Measurements from ENCODE around the gene SCAPER. TPM values are rescaled to one million over a fixed set of nuclear protein-coding genes. Genes with fewer than 3 reads are reported as not detected.
"Not testable (repeated sequence)": the region's sequence is repeated elsewhere in the genome, so short reads cannot be mapped to it uniquely, and the experiment has no call there.

Gene SCAPER
- total RNA-seq, 2 donors from 2014 or later: 25.8 to 56.7 TPM

DNA sequence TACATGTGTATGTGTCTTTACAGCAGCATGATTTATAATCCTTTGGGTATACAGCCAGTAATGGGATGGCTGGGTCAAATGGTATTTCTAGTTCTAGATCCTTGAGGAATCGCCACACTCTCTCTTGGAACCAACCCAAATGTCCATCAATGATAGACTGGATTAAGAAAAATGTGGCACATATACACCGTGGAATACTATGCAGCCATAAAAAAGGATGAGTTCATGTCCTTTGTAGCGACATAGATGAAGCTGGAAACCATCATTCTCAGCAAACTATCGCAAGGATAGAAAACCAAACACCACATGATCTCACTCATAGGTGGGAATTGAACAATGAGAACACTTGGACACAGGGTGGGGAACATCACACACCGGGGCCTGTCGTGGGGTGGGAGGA lies 403.0 kb downstream of the SCAPER start:
- not testable (repeated sequence) for ATAC-seq (replicated peaks); H3K9me3 Mint-ChIP-seq; H3K27ac Mint-ChIP-seq; H3K27me3 Mint-ChIP-seq; H3K4me1 Mint-ChIP-seq; H3K4me3 Mint-ChIP-seq
- H3K36me3 Mint-ChIP-seq (ENCODE audit: low read depth): peaks cover 23% of the 10 kb centered on the region

DNA sequence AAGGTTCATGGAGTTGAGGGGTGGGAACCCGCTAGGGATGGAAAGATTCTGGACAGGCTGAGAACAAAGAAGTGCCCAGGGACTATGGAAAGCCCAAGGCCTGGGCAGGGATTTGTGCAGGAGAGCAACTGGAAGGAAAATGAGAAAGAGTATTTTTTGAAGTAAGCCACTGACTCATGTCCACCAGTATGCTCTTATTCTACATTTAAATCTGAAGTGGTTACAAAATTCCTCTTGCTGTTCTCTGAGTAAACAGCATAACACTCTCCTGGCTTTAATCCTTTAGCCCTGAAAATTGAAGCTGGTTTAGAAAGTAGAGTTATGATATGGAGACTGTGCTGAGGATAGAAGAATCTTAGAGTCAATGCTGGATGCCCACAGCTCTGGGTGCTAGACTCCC lies 403.4 kb downstream of the SCAPER start:
- H3K27ac Mint-ChIP-seq: no peak overlapping the region
- no peaks in the 10 kb centered on the region for H3K27me3 Mint-ChIP-seq
- no peak for ATAC-seq (replicated peaks)
- H3K4me1 Mint-ChIP-seq: no peaks in the 10 kb centered on the region
- peaks cover 23% of the 10 kb centered on the region for H3K36me3 Mint-ChIP-seq (ENCODE audit: low read depth)
- no peak overlapping the region for H3K4me3 Mint-ChIP-seq
- H3K9me3 Mint-ChIP-seq: no peaks in the 10 kb centered on the region

GRCh38 chr15:76501011-76501410 lies 404.1 kb downstream of the SCAPER start:
- no peaks in the 10 kb centered on the region for H3K27me3 Mint-ChIP-seq
- no peaks in the 10 kb centered on the region for H3K9me3 Mint-ChIP-seq
- ATAC-seq (replicated peaks): no peak
- H3K27ac Mint-ChIP-seq: no peak overlapping the region
- no peak overlapping the region for H3K4me3 Mint-ChIP-seq
- H3K36me3 Mint-ChIP-seq (ENCODE audit: low read depth): peaks cover 23% of the 10 kb centered on the region
- no peaks in the 10 kb centered on the region for H3K4me1 Mint-ChIP-seq

- Mint-ChIP-seq H3K36me3 (ENCODE audit: low read depth) (peaks cover 6% of the 10 kb centered on the region), H3K4me3 (no peak overlapping the region), H3K27me3 (no peaks in the 10 kb centered on the region), H3K9me3 (no peaks in the 10 kb centered on the region), H3K4me1 (no peaks in the 10 kb centered on the region), H3K27ac (no peak overlapping the region)
- ATAC-seq (replicated peaks): no peak
These were observed 409.7 kb downstream of the SCAPER start for GRCh38 chr15:76495487-76495886.

DNA sequence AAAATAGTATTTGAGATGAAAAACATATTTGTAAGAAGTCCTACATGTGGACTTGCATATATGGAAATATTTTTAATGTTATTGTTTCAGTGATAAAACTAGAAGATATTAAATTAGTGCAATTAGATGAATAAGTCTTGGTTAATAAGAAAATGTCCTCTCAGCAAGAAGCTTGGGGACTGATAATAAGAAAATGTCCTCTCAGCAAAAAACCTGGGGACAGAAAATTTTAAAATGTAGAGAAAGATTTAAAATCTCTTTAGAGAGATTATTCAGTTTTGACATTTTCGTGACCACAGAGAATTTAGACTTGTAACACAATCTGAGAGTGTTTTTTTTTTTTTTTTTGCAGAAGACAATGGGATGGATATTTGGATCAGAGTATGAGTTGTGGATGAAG lies 412.6 kb downstream of the SCAPER start:
- no peaks in the 10 kb centered on the region for H3K36me3 Mint-ChIP-seq (ENCODE audit: low read depth)
- H3K27me3 Mint-ChIP-seq: no peaks in the 10 kb centered on the region
- H3K27ac Mint-ChIP-seq: no peak overlapping the region
- H3K4me1 Mint-ChIP-seq: no peaks in the 10 kb centered on the region
- H3K4me3 Mint-ChIP-seq: no peak overlapping the region
- H3K9me3 Mint-ChIP-seq: no peaks in the 10 kb centered on the region
- no peak for ATAC-seq (replicated peaks)

GRCh38 chr15:76483752-76484151 lies 421.4 kb downstream of the SCAPER start:
- Mint-ChIP-seq H3K4me3 (no peak overlapping the region), H3K27me3 (no peaks in the 10 kb centered on the region), H3K27ac (no peak overlapping the region), H3K9me3 (no peaks in the 10 kb centered on the region), H3K4me1 (no peaks in the 10 kb centered on the region), H3K36me3 (ENCODE audit: low read depth) (no peaks in the 10 kb centered on the region)
- ATAC-seq (replicated peaks): no peak

- Mint-ChIP-seq H3K9me3 (no peaks in the 10 kb centered on the region), H3K36me3 (ENCODE audit: low read depth) (no peaks in the 10 kb centered on the region), H3K4me1 (no peaks in the 10 kb centered on the region), H3K27me3 (no peaks in the 10 kb centered on the region), H3K27ac (no peak overlapping the region), H3K4me3 (no peak overlapping the region)
- no peak for ATAC-seq (replicated peaks)
These were observed 422.1 kb downstream of the SCAPER start for GRCh38 chr15:76483018-76483417.

DNA sequence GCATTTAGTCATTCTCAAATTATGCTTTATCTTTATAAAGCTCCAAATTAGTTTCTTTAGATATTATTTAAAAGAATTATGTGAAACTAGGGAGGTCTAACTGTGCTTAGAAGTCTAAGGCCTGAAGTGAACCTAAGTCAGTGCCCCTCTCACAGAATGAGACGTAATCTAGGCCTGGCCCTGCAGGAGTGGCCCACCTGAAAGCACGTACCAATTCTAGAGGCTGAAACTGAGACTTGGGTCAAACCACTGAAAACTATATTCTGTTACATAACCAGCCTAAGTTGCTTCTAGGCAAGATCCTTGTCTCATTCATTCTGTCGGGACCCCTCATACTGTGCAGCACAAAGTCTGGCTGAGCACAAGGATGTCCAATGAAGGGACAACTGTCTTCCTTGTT lies 424.9 kb downstream of the SCAPER start:
- no peaks in the 10 kb centered on the region for H3K9me3 Mint-ChIP-seq
- H3K27ac Mint-ChIP-seq: no peak overlapping the region
- no peaks in the 10 kb centered on the region for H3K36me3 Mint-ChIP-seq (ENCODE audit: low read depth)

GRCh38 chr15:76470691-76471090 lies 434.4 kb downstream of the SCAPER start:
- Mint-ChIP-seq H3K4me3 (no peak overlapping the region), H3K4me1 (no peaks in the 10 kb centered on the region), H3K27me3 (no peaks in the 10 kb centered on the region), H3K27ac (no peak overlapping the region), H3K36me3 (ENCODE audit: low read depth) (peaks cover 69% of the 10 kb centered on the region), H3K9me3 (peaks cover 20% of the 10 kb centered on the region)
- ATAC-seq (replicated peaks): no peak

More for the DNA sequence above, 424.9 kb downstream of the SCAPER start:
- no peaks in the 10 kb centered on the region for H3K27me3 Mint-ChIP-seq
- no peaks in the 10 kb centered on the region for H3K4me1 Mint-ChIP-seq
- ATAC-seq (replicated peaks): no peak
- no peak overlapping the region for H3K4me3 Mint-ChIP-seq

DNA sequence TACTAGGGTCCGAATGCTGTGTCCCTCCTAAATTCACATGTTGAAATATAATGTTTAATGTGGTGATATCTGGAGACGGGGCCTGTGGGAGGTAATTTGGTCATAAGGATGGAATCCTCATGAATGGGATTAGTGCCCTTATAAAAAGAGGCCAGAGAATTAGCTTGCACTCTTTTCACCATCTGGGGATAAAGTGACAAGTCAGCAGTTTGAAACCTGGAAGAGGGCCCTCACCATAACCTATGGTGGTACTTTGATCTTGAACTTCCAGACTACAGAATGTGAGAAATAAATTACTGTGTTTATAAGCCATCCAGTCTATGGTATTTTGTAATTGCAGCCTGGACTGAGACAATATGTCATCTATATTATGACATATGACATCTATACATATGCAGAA lies 436.4 kb downstream of the SCAPER start:
- Mint-ChIP-seq H3K9me3 (peaks cover 20% of the 10 kb centered on the region), H3K27ac (no peak overlapping the region)
- no peak for ATAC-seq (replicated peaks)

DNA sequence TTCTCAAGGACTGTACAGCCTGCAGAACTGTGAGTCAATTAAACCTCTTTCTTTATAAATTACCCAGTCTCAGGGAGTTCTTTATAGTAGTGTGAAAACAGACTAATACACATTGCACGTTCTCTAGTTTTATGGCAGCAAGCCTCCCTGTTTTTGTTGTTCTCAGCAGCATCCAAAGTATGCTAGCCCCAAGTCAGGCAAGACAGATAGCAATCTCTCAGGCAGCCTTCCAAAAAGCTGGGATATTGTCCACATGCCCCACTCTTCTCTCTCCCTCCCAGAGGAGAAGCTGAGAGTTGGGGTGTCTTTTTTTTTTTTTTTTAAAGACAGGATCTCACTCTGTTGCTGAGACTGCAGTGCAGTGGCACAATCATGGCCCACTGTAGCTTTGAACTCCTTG lies 438.0 kb downstream of the SCAPER start:
- no peak overlapping the region for H3K27ac Mint-ChIP-seq
- H3K9me3 Mint-ChIP-seq: peaks cover 20% of the 10 kb centered on the region
- H3K4me1 Mint-ChIP-seq: no peaks in the 10 kb centered on the region
- no peaks in the 10 kb centered on the region for H3K27me3 Mint-ChIP-seq
- no peak overlapping the region for H3K4me3 Mint-ChIP-seq
- peaks cover 65% of the 10 kb centered on the region for H3K36me3 Mint-ChIP-seq (ENCODE audit: low read depth)
- ATAC-seq (replicated peaks): no peak

More for the DNA sequence above, 436.4 kb downstream of the SCAPER start:
- H3K4me1 Mint-ChIP-seq: no peaks in the 10 kb centered on the region
- H3K4me3 Mint-ChIP-seq: no peak overlapping the region
- H3K27me3 Mint-ChIP-seq: no peaks in the 10 kb centered on the region
- H3K36me3 Mint-ChIP-seq (ENCODE audit: low read depth): peaks cover 72% of the 10 kb centered on the region

DNA sequence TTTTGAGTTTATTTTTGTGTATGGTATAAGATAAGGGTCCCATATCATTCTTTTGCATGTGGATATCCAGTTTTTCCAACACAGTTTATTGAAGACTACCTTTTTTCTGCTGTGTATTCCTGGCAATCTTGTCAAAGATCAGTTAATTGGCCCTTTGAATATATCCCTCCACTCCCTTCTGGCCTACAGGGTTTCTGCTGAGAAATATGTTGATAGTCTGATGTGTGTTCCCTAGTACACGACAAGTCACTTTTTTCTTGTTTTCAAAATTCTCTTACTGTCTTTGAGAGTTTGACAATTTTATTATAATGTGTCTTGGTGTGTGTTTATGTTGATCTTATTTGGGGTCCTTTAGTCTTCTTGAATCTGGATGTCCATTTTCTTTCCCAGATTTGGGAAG lies 439.4 kb downstream of the SCAPER start:
- H3K36me3 Mint-ChIP-seq (ENCODE audit: low read depth): peaks cover 54% of the 10 kb centered on the region
- H3K9me3 Mint-ChIP-seq: peaks cover 20% of the 10 kb centered on the region
- no peak overlapping the region for H3K27ac Mint-ChIP-seq
- no peaks in the 10 kb centered on the region for H3K27me3 Mint-ChIP-seq
- no peaks in the 10 kb centered on the region for H3K4me1 Mint-ChIP-seq
- no peak for ATAC-seq (replicated peaks)
- no peak overlapping the region for H3K4me3 Mint-ChIP-seq

DNA sequence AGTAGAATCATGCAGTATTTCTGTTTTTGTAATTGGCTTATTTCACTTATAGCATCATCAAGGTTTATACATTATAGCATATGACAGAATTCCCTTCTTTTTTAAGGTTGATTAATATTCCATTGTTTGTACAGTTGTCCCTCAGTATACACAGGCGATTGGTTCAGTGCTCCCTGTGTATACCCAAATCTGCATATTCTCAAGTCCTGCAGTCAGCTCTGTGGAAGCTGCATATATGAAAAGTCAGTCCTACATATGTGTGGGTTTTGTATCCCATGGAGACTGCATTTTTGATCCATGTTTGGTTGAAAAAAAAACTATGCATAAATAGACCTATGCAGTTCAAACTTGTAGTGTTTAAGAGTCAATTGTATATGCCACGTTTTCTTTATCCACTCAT lies 440.9 kb downstream of the SCAPER start:
- Mint-ChIP-seq H3K4me1 (no peaks in the 10 kb centered on the region), H3K27me3 (no peaks in the 10 kb centered on the region), H3K9me3 (peaks cover 20% of the 10 kb centered on the region), H3K36me3 (ENCODE audit: low read depth) (peaks cover 42% of the 10 kb centered on the region), H3K4me3 (no peak overlapping the region), H3K27ac (no peak overlapping the region)
- no peak for ATAC-seq (replicated peaks)

- H3K27me3 Mint-ChIP-seq: no peaks in the 10 kb centered on the region
These were observed 444.3 kb downstream of the SCAPER start for GRCh38 chr15:76460871-76461270.

DNA sequence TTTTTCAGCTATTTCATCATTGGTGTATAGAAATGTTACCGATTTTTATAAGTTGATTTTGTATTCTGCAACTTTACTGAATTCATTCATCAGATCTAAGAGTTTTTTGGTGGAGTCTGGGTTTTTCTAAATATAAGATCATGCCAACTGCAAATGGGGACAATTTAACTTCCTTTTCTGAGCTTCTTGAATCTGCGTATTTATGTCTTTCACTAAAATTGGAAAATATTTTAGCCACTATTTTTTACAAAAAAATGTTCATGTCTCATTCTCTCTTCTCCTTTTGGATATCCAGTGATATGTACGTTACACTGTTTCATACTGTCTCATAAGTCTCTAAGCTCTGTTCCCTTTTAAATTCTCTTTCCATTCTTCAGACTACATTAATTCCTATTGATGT lies 444.8 kb downstream of the SCAPER start:
- H3K36me3 Mint-ChIP-seq (ENCODE audit: low read depth): peaks cover 5% of the 10 kb centered on the region
- H3K4me1 Mint-ChIP-seq: no peaks in the 10 kb centered on the region
- no peak overlapping the region for H3K4me3 Mint-ChIP-seq
- no peak overlapping the region for H3K27ac Mint-ChIP-seq
- no peak for ATAC-seq (replicated peaks)
- H3K27me3 Mint-ChIP-seq: no peaks in the 10 kb centered on the region
- no peaks in the 10 kb centered on the region for H3K9me3 Mint-ChIP-seq

More at GRCh38 chr15:76460871-76461270, 444.3 kb downstream of the SCAPER start:
- H3K4me3 Mint-ChIP-seq: no peak overlapping the region
- ATAC-seq (replicated peaks): no peak
- no peak overlapping the region for H3K27ac Mint-ChIP-seq
- H3K9me3 Mint-ChIP-seq: peaks cover 1% of the 10 kb centered on the region
- H3K36me3 Mint-ChIP-seq (ENCODE audit: low read depth): peaks cover 10% of the 10 kb centered on the region
- no peaks in the 10 kb centered on the region for H3K4me1 Mint-ChIP-seq

DNA sequence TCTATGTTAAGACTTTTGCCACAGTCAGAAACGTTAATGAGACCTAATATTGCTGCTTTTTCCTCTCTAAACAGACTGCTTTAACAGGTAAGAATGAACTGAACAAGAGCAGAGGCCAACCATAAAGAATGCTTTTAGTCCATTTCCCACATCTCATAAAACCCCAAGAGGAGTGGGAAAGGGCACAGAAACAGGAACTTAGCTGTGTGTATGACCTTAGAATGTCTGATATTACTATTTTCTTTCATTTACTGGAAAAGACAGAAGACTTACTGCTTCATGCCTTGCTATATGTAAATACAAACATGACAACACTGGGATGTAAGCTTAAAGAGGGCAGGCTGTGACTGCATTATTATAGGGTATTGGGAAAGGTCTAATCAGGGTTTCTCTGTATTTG lies 453.6 kb downstream of the SCAPER start:
- Mint-ChIP-seq H3K27ac (no peak overlapping the region), H3K9me3 (no peaks in the 10 kb centered on the region), H3K4me1 (no peaks in the 10 kb centered on the region), H3K27me3 (no peaks in the 10 kb centered on the region), H3K4me3 (no peak overlapping the region), H3K36me3 (ENCODE audit: low read depth) (no peaks in the 10 kb centered on the region)
- ATAC-seq (replicated peaks): no peak
